H1 (cell line): ENCODE results near the gene SMIM15. TPM values are rescaled to one million over a fixed set of nuclear protein-coding genes. Genes with fewer than 3 reads are reported as not detected.

ENCODE experiments used
- CTCF ChIA-PET: fragments of 300-600 bp; sonication (Branson Sonifier 250); formaldehyde crosslinking; loops from one replicate; lab custom pipeline; 2021; ENCODE audit not compliant: partially characterized antibody; lab: Charles Lee
- POLR2A ChIA-PET: fragments of 300-600 bp; sonication (Branson Sonifier 250); formaldehyde crosslinking; loops from one replicate; lab custom pipeline; 2021; ENCODE audit warnings: inconsistent platforms; ENCODE audit not compliant: partially characterized antibody; lab: Charles Lee
- DNase-seq, 2 experiments: peaks; one replicate each; pipeline versions ENCODE4 v3.0.0 to v3.0.0-alpha.2; 2010 to 2022; ENCODE audit warnings: low spot score in 2 of 2, low read depth in 1 of 2, mixed read lengths in 1 of 2
- FAIRE-seq: peaks from 2 replicates; lab custom pipeline; 2011; peaks lifted over from hg19 to GRCh38; lab: Jason Lieb, UNC
- H2AFZ ChIP-seq: 2 replicates; pipeline ENCODE4 v1.8.1; 2012; ENCODE audit warnings: low read length, inconsistent platforms
- H2AK5ac ChIP-seq: 2 replicates; pipeline ENCODE4 v1.6.1; 2013; ENCODE audit warnings: low read depth, low read length
- H2BK120ac ChIP-seq: replicated peaks from 2 replicates; pipeline ENCODE3; 2013; ENCODE audit warnings: low read depth, low read length, inconsistent platforms
- H2BK12ac ChIP-seq: 2 replicates; pipeline ENCODE4 v1.6.1; 2013; ENCODE audit warnings: low read depth, low read length
- H2BK15ac ChIP-seq: 2 replicates; pipeline ENCODE4 v1.6.1; 2013; ENCODE audit warnings: low read length
- H2BK20ac ChIP-seq: 2 replicates; pipeline ENCODE4 v1.6.1; 2013; ENCODE audit warnings: low read length
- H2BK5ac ChIP-seq: 2 replicates; pipeline ENCODE4 v1.6.1; 2013; ENCODE audit warnings: low read depth, low read length
- H3K14ac ChIP-seq: 2 replicates; pipeline ENCODE4 v1.6.1; 2013; ENCODE audit warnings: inconsistent platforms; ENCODE audit not compliant: insufficient read length
- H3K18ac ChIP-seq: 2 replicates; pipeline ENCODE4 v1.6.1; 2013; ENCODE audit warnings: low read length; ENCODE audit errors: extremely low read depth
- H3K23ac ChIP-seq: 2 replicates; pipeline ENCODE4 v1.6.1; 2013; ENCODE audit warnings: inconsistent platforms; ENCODE audit not compliant: insufficient read length
- H3K23me2 ChIP-seq: 2 replicates; pipeline ENCODE4 v1.6.1; 2013; ENCODE audit warnings: low read depth, low read length
- H3K27ac ChIP-seq: 2 replicates; pipeline ENCODE4 v1.6.1; 2011; ENCODE audit warnings: low read depth, low read length, inconsistent platforms
- H3K27me3 ChIP-seq, 4 experiments: replicated peaks in 1 of 4; 1 replicate in 1 of 4; 2 replicates in 3 of 4; pipeline versions ENCODE4 v1.6.1 to v1.8.1; 2011 to 2013; ENCODE audit warnings: low read length in 3 of 4, mild to moderate bottlenecking in 3 of 4, inconsistent platforms in 2 of 4, mixed read lengths in 2 of 4, moderate library complexity in 1 of 4; ENCODE audit not compliant: control insufficient read depth in 3 of 4, insufficient read depth in 3 of 4; ENCODE audit errors: extremely low read depth in 1 of 4
- H3K36me3 ChIP-seq, 4 experiments: 2 replicates each; pipeline versions ENCODE4 v1.6.1 to v1.8.1; 2011 to 2013; ENCODE audit warnings: mild to moderate bottlenecking in 4 of 4, low read length in 3 of 4, moderate library complexity in 2 of 4, control low read depth in 1 of 4, inconsistent platforms in 1 of 4; ENCODE audit not compliant: insufficient read depth in 4 of 4, control insufficient read depth in 2 of 4
- H3K4ac ChIP-seq: replicated peaks from 2 replicates; pipeline ENCODE3; 2013; ENCODE audit warnings: low read length, low read depth, mixed read lengths, inconsistent platforms; ENCODE audit not compliant: insufficient read length
- H3K4me1 ChIP-seq, 4 experiments: replicated peaks in 1 of 4; 1 replicate in 1 of 4; 2 replicates in 3 of 4; pipeline versions ENCODE4 v1.6.1 to v1.8.1; 2011 to 2013; ENCODE audit warnings: low read length in 3 of 4, inconsistent platforms in 2 of 4, mixed read lengths in 1 of 4; ENCODE audit not compliant: insufficient read depth in 4 of 4, control insufficient read depth in 3 of 4
- H3K4me2 ChIP-seq, 2 experiments: 2 replicates each; pipeline versions ENCODE4 v1.6.1 to v1.8.1; 2011 to 2013; ENCODE audit warnings: low read depth in 2 of 2, low read length in 2 of 2, control low read depth in 1 of 2, inconsistent platforms in 1 of 2, mild to moderate bottlenecking in 1 of 2; ENCODE audit not compliant: insufficient read depth in 1 of 2
- H3K4me3 ChIP-seq, 4 experiments: fragments of 200-600, 300-600 bp in 1 of 4; sonication (generic), shearing (Covaris generic), sonication (Bioruptor Twin) in 1 of 4; 2 replicates each; pipeline versions ENCODE4 v1.5.1 to v1.8.1; 2011 to 2016; ENCODE audit warnings: low read length in 4 of 4, low read depth in 3 of 4, control low read depth in 2 of 4, inconsistent platforms in 2 of 4, mild to moderate bottlenecking in 2 of 4, mixed read lengths in 1 of 4, moderate library complexity in 1 of 4; ENCODE audit not compliant: insufficient read depth in 2 of 4; ENCODE audit errors: extremely low read depth in 1 of 4
- H3K56ac ChIP-seq: replicated peaks from 2 replicates; pipeline ENCODE3; 2013; ENCODE audit warnings: low read depth, mild to moderate bottlenecking, mixed read lengths, low read length, inconsistent platforms; ENCODE audit not compliant: insufficient read length
- H3K79me1 ChIP-seq: 2 replicates; pipeline ENCODE4 v1.6.1; 2013; ENCODE audit warnings: low read depth, low read length, control low read depth
- H3K79me2 ChIP-seq, 2 experiments: 2 replicates each; pipeline versions ENCODE4 v1.6.1 to v1.8.1; 2012 to 2013; ENCODE audit warnings: low read length in 2 of 2, mild to moderate bottlenecking in 2 of 2, inconsistent platforms in 1 of 2; ENCODE audit not compliant: insufficient read depth in 2 of 2, control insufficient read depth in 1 of 2
- H3K9ac ChIP-seq, 4 experiments: replicated peaks in 1 of 4; 1 replicate in 1 of 4; 2 replicates in 3 of 4; pipeline versions ENCODE4 v1.6.1 to v1.8.1; 2011 to 2013; ENCODE audit warnings: low read depth in 3 of 4, low read length in 3 of 4, control low read depth in 2 of 4, mild to moderate bottlenecking in 2 of 4, moderate library complexity in 2 of 4, inconsistent platforms in 1 of 4; ENCODE audit errors: extremely low read depth in 1 of 4
- H3K9me3 ChIP-seq, 2 experiments: 2 replicates each; pipeline versions ENCODE4 v1.6.1 to v1.8.1; 2012 to 2013; ENCODE audit warnings: mild to moderate bottlenecking in 2 of 2, moderate library complexity in 2 of 2, control low read depth in 1 of 2, inconsistent platforms in 1 of 2, low read depth in 1 of 2, low read length in 1 of 2, mixed read lengths in 1 of 2; ENCODE audit not compliant: insufficient read depth in 2 of 2
- H4K20me1 ChIP-seq, 2 experiments: replicated peaks in 1 of 2; 2 replicates each; pipeline versions ENCODE3 to v1.8.1; 2011 to 2013; ENCODE audit warnings: inconsistent platforms in 2 of 2, low read length in 2 of 2, mild to moderate bottlenecking in 1 of 2; ENCODE audit not compliant: insufficient read depth in 2 of 2, control insufficient read depth in 1 of 2
- H4K5ac ChIP-seq: 2 replicates; pipeline ENCODE4 v1.6.1; 2013; ENCODE audit warnings: low read length, low read depth, mixed read lengths, inconsistent platforms; ENCODE audit not compliant: insufficient read length
- H4K8ac ChIP-seq: 2 replicates; pipeline ENCODE4 v1.8.0; 2013; ENCODE audit warnings: mild to moderate bottlenecking, moderate library complexity, low read length, inconsistent platforms; ENCODE audit not compliant: insufficient read depth; ENCODE audit errors: extremely low read depth
- H4K91ac ChIP-seq: replicated peaks from 2 replicates; pipeline ENCODE3; 2013; ENCODE audit warnings: low read length, mixed read lengths, inconsistent platforms; ENCODE audit not compliant: insufficient read length
- NRF1 ChIP-seq: IDR thresholded peaks from 2 replicates; pipeline ENCODE4 v1.6.1; 2011; ENCODE audit warnings: mild to moderate bottlenecking, low read depth, low read length, improper control_type of control experiment
- RAD21 ChIP-seq, 2 experiments: IDR thresholded peaks in 1 of 2; conservative IDR thresholded peaks in 1 of 2; 2 replicates each; pipeline ENCODE4 v1.6.1; 2011; ENCODE audit warnings: low read depth in 2 of 2, low read length in 2 of 2, improper control_type of control experiment in 1 of 2, inconsistent platforms in 1 of 2, mild to moderate bottlenecking in 1 of 2, moderate library complexity in 1 of 2
- SP2 ChIP-seq: IDR thresholded peaks from 2 replicates; pipeline ENCODE4 v1.6.1; 2012; ENCODE audit warnings: mild to moderate bottlenecking, low read length, inconsistent platforms
- WGBS, 2 experiments: shearing (Covaris generic) in 1 of 2; methylation state at CpG; one replicate each; pipeline versions ENCODE4 v1.1.6 to v1.1.7; 2013 to 2015; ENCODE audit warnings: low lambda C conversion rate in 2 of 2, mixed read lengths in 2 of 2, inconsistent platforms in 1 of 2, low coverage in 1 of 2, missing lambda C conversion rate in 1 of 2; ENCODE audit not compliant: insufficient replicate concordance in 2 of 2, insufficient coverage in 1 of 2, insufficient read length in 1 of 2; ENCODE audit errors: extremely low coverage in 1 of 2, missing lambda C conversion rate in 1 of 2; 5-methylcytosine and 5-hydroxymethylcytosine counted together
- polyA plus RNA-seq, 7 experiments: library from polyadenylated mRNA; depleted of rRNA in 3 of 7; stranded (reverse) in 5 of 7; unstranded in 2 of 7; fragments of >200 nt in 5 of 7; fragments of 200-250 nt in 2 of 7; gene quantifications; 1 replicate in 5 of 7; 2 replicates in 1 of 7; 4 replicates in 1 of 7; pipeline versions ENCODE4 v1.2.1 to v1.2.3, GENCODE V29; 2011 to 2013; ENCODE audit warnings: missing spikeins in 2 of 7, mixed read lengths in 2 of 7
- total RNA-seq: library from RNA; stranded (reverse); fragmentation: NEBNext Ultra II Directional; extraction: Animal tissue kit (Norgen Biotek cat#: 25700); gene quantifications from 2 replicates; pipeline ENCODE4 v1.2.1, GENCODE V29; 2021
- TF ChIP-seq, protein P1 (sequence below), 3 experiments: IDR thresholded peaks; 1 replicate in 2 of 3; 2 replicates in 1 of 3; pipeline versions ENCODE4 v1.5.1 to v1.6.1; 2011; ENCODE audit warnings: low read length in 3 of 3, mild to moderate bottlenecking in 3 of 3, inconsistent platforms in 2 of 3, low read depth in 1 of 3, moderate library complexity in 1 of 3; ENCODE audit not compliant: insufficient read depth in 1 of 3; ENCODE audit errors: control extremely low read depth in 1 of 3

The SMIM15 gene
- total and polyA plus RNA-seq, 2 of the 8 experiments (the other 6 are each of a cell fraction or from before 2014, with no cell fraction given), result 17.6 to 53.1 TPM

DNA sequence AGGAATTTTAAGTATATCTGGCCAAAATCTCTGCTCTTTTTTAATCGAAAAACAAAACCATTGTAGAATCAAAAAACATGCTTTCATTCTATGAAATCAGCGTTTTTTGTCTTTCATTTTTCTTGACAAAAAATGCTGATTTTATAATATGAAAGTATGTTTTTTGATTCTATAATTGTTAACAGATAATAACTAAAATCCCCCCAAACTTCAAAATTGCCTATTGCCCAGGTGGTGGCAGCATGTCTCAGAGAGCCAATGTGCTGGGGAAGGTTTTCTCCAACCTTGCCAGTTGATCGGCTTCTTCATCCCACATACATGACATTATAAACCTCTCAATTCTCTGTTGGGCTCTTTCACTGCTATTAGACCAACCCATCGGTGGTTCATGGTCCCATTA is 5.1 kb upstream of the SMIM15 start:
- H3K23ac ChIP-seq, result no peak overlapping the region
- H3K18ac ChIP-seq, result no peak overlapping the region
- no peak overlapping the region for H4K5ac ChIP-seq
- DNase-seq, result no peak
- H4K91ac ChIP-seq, result no peak overlapping the region
- H2AK5ac ChIP-seq, result no peak overlapping the region
- H3K14ac ChIP-seq, result no peak overlapping the region
- no peak overlapping the region for H3K4me2 ChIP-seq
- WGBS, 2 experiments, result 83% methylated on average over 4 of the region's 4 CpGs; no CpG with 5 or more reads in 1 of the 2 experiments
- no peak overlapping the region for H2BK5ac ChIP-seq
- FAIRE-seq, result no peak
- peaks cover 0 to 27% of the 10 kb centered on the region in 2 experiments; a peak in 2 of 4 replicates for H3K79me2 ChIP-seq
- ChIA-PET POLR2A (interaction anchor here (0.6 to 1.1 kb wide), 2 partner anchors 30 to 334 kb away, joined by 3 read pairs; no protein-coding TSS in a partner anchor), CTCF (no interaction called here)
- no peak for TF ChIP-seq NRF1
- no peak for TF ChIP-seq SP2
- peak; percentile 65 to 75 for TF ChIP-seq RAD21 (IDR thresholded peaks at IDR 0.05 in 1 of 2, conservative IDR thresholded peaks at IDR 0.05 in 1 of 2; ENCODE audit: low read depth in 2 of 2, low read length in 2 of 2)
- TF ChIP-seq, protein P1, sequence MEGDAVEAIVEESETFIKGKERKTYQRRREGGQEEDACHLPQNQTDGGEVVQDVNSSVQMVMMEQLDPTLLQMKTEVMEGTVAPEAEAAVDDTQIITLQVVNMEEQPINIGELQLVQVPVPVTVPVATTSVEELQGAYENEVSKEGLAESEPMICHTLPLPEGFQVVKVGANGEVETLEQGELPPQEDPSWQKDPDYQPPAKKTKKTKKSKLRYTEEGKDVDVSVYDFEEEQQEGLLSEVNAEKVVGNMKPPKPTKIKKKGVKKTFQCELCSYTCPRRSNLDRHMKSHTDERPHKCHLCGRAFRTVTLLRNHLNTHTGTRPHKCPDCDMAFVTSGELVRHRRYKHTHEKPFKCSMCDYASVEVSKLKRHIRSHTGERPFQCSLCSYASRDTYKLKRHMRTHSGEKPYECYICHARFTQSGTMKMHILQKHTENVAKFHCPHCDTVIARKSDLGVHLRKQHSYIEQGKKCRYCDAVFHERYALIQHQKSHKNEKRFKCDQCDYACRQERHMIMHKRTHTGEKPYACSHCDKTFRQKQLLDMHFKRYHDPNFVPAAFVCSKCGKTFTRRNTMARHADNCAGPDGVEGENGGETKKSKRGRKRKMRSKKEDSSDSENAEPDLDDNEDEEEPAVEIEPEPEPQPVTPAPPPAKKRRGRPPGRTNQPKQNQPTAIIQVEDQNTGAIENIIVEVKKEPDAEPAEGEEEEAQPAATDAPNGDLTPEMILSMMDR (IDR thresholded peaks at IDR 0.05; ENCODE audit: control extremely low read depth in 1 of 3, insufficient read depth in 1 of 3, low read depth in 1 of 3, low read length in 3 of 3), result peak; percentile 25 to 41 (median 39); a peak in 3 of 4 replicates
- H3K36me3 ChIP-seq, result peaks cover 0 to 5% (median 2%) of the 10 kb centered on the region in 4 experiments; a peak in 2 of 8 replicates
- no peaks in the 10 kb centered on the region; the same call in 1 of the 2 replicates for H3K79me1 ChIP-seq
- H3K27ac ChIP-seq, result no peak overlapping the region
- H2BK15ac ChIP-seq, result no peak overlapping the region
- no peak overlapping the region for H3K4ac ChIP-seq
- no peak overlapping the region for H3K56ac ChIP-seq
- no peak overlapping the region for H4K8ac ChIP-seq
- H3K4me1 ChIP-seq, result peaks cover 0 to 4% (median 1%) of the 10 kb centered on the region in 4 experiments; a peak in 2 of 7 replicates
- no peak overlapping the region for H2AFZ ChIP-seq
- H2BK120ac ChIP-seq, result no peak overlapping the region
- no peak overlapping the region for H2BK20ac ChIP-seq
- no peaks in the 10 kb centered on the region for H3K27me3 ChIP-seq
- no peak overlapping the region for H2BK12ac ChIP-seq
- H3K9ac ChIP-seq, result no peak overlapping the region
- H3K4me3 ChIP-seq, result no peak overlapping the region
- no peaks in the 10 kb centered on the region for H4K20me1 ChIP-seq
- peaks cover 2% of the 10 kb centered on the region; the same call in 1 of the 2 replicates for H3K23me2 ChIP-seq
- peaks cover 6% of the 10 kb centered on the region in 2 experiments for H3K9me3 ChIP-seq
